Osteocyte (in vitro differentiated cells): ENCODE data around the gene CD3E. TPM values are rescaled to one million over a fixed set of nuclear protein-coding genes. Genes with fewer than 3 reads are reported as not detected.

Source experiments
- DNase-seq: peaks from one replicate; pipeline ENCODE4 v3.0.0; 2021; ENCODE audit warnings: mixed read lengths; ENCODE audit not compliant: unreplicated experiment; ENCODE audit errors: extremely low spot score
- H3K27ac Mint-ChIP-seq: one replicate; pipeline ENCODE4 v1.8.0; 2021; ENCODE audit warnings: mild to moderate bottlenecking, mixed read lengths; ENCODE audit not compliant: unreplicated experiment
- H3K27me3 Mint-ChIP-seq: one replicate; pipeline ENCODE4 v1.8.0; 2021; ENCODE audit warnings: mixed read lengths; ENCODE audit not compliant: unreplicated experiment
- H3K36me3 Mint-ChIP-seq: one replicate; pipeline ENCODE4 v1.8.0; 2021; ENCODE audit warnings: mixed read lengths; ENCODE audit not compliant: unreplicated experiment
- H3K4me1 Mint-ChIP-seq: one replicate; pipeline ENCODE4 v1.8.0; 2021; ENCODE audit warnings: mixed read lengths; ENCODE audit not compliant: unreplicated experiment
- H3K4me3 Mint-ChIP-seq: one replicate; pipeline ENCODE4 v1.8.0; 2021; ENCODE audit warnings: mild to moderate bottlenecking, moderate library complexity, mixed read lengths; ENCODE audit not compliant: unreplicated experiment
- H3K9me3 Mint-ChIP-seq: one replicate; pipeline ENCODE4 v1.8.0; 2021; ENCODE audit warnings: mixed read lengths; ENCODE audit not compliant: unreplicated experiment
- CTCF ChIP-seq: fragments of 200-600 bp; sonication (generic); IDR thresholded peaks from 2 replicates; pipeline ENCODE4 v1.5.0; 2021; ENCODE audit warnings: antibody characterized with exemption, mild to moderate bottlenecking, moderate library complexity
- total RNA-seq: library from RNA; stranded (reverse); gene quantifications from 2 replicates; pipeline ENCODE4 v1.2.1, GENCODE V29; 2021

CD3E gene
- total RNA-seq, 1 donor from 2014 or later, result not detected

DNA sequence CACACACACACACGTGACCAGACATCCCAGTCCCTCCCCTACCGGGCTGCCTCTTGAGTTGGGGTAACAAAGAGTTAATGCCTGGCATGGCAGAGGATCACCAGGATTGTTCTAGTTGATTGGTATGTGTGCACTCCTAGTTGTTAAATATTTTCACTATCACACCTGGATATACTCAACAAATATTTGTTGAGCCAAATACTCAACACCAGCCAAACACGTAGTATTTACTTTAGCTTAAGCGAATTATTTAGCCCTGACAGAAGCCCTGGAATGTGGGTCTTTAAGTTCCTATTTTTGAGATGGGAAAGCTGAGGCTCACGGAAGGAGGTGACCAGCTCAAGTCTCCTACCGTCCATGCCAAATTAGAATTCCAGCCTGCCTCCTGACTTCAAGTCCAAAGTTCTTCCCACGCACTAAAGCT lies 10.5 kb downstream of the CD3E start:
- no peak for DNase-seq
- H3K36me3 Mint-ChIP-seq, result peaks cover 2% of the 10 kb centered on the region
- H3K27me3 Mint-ChIP-seq, result peaks cover 49% of the 10 kb centered on the region
- TF ChIP-seq CTCF, result no peak
- H3K9me3 Mint-ChIP-seq, result no peaks in the 10 kb centered on the region
- no peak overlapping the region for H3K4me3 Mint-ChIP-seq
- peaks cover 5% of the 10 kb centered on the region for H3K4me1 Mint-ChIP-seq
- H3K27ac Mint-ChIP-seq, result no peak overlapping the region

- H3K4me3 Mint-ChIP-seq, result no peak overlapping the region
- H3K27ac Mint-ChIP-seq, result no peak overlapping the region
- peaks cover 35% of the 10 kb centered on the region for H3K27me3 Mint-ChIP-seq
- H3K36me3 Mint-ChIP-seq, result peaks cover 2% of the 10 kb centered on the region
- DNase-seq, result no peak
- TF ChIP-seq CTCF, result no peak
- H3K4me1 Mint-ChIP-seq, result peaks cover 5% of the 10 kb centered on the region
- no peaks in the 10 kb centered on the region for H3K9me3 Mint-ChIP-seq
Measured at GRCh38 chr11:118318124-118318523, 13.6 kb downstream of the CD3E start.

GRCh38 chr11:118318581-118319336 lies 14.2 kb downstream of the CD3E start:
- Mint-ChIP-seq H3K36me3 (peaks cover 2% of the 10 kb centered on the region), H3K27me3 (peaks cover 34% of the 10 kb centered on the region)

DNA sequence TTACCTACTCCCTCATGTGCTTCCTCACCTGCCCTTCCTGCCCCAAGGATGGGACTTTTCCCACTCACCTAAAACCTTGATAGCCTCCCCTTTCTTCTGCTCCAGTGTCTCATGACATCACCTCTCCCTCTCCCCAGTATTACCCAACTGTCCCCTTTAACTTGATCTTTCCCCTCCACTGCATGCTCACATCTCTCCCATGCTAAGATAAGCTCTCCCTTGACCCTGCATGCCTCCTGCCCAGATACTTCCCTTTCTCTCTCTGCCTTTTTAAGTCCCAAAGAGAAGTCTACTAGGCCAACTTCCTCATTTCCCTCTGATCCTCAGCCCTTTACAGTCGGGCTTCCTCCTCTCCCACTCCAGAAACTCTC lies 14.8 kb downstream of the CD3E start:
- peaks cover 2% of the 10 kb centered on the region for H3K36me3 Mint-ChIP-seq
- H3K4me3 Mint-ChIP-seq, result no peak overlapping the region
- no peaks in the 10 kb centered on the region for H3K9me3 Mint-ChIP-seq
- peaks cover 5% of the 10 kb centered on the region for H3K4me1 Mint-ChIP-seq
- H3K27me3 Mint-ChIP-seq, result peaks cover 30% of the 10 kb centered on the region
- no peak overlapping the region for H3K27ac Mint-ChIP-seq
- no peak for DNase-seq
- TF ChIP-seq CTCF, result no peak

More at GRCh38 chr11:118318581-118319336, 14.2 kb downstream of the CD3E start:
- TF ChIP-seq CTCF, result no peak
- peaks cover 5% of the 10 kb centered on the region for H3K4me1 Mint-ChIP-seq
- H3K27ac Mint-ChIP-seq, result no peak overlapping the region
- H3K4me3 Mint-ChIP-seq, result no peak overlapping the region
- no peaks in the 10 kb centered on the region for H3K9me3 Mint-ChIP-seq
- DNase-seq, result no peak

GRCh38 chr11:118320515-118320914 lies 16.0 kb downstream of the CD3E start:
- Mint-ChIP-seq H3K27ac (no peak overlapping the region), H3K4me1 (peaks cover 5% of the 10 kb centered on the region), H3K4me3 (no peak overlapping the region), H3K27me3 (peaks cover 26% of the 10 kb centered on the region), H3K9me3 (no peaks in the 10 kb centered on the region), H3K36me3 (peaks cover 2% of the 10 kb centered on the region)
- no peak for DNase-seq
- no peak for TF ChIP-seq CTCF
